NCI-H187 (cell line): ENCODE results near the gene CD40LG.

Experiments
- DNase-seq, 2 experiments: peaks; one replicate each; lab custom pipeline; 2025; lab: John Stamatoyannopoulos, UW

CD40LG gene

DNA sequence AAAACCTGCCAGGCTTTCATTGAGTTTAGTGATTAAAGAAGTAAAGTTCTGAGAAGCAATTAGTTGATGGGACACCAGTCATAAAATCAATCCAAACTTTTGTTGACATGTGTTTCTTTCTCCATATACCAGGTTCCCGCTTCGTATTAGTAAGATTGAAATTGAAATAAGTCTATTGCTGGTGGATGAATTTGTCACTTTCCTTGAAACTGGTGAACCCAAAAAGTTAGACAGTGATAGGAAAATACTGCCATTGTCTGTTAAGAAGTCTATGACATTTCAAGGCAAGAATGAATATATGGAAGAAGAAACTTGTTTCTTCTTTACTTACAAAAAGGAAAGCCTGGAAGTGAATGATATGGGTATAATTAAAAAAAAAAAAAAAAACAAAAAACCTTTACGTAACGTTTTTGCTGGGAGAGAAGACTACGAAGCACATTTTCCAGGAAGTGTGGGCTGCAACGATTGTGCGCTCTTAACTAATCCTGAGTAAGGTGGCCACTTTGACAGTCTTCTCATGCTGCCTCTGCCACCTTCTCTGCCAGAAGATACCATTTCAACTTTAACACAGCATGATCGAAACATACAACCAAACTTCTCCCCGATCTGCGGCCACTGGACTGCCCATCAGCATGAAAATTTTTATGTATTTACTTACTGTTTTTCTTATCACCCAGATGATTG is at the start of gene CD40LG:
Gene CD40LG (plus strand): TSS at position 482 of the 684 bp plus-strand sequence. CDS start 91 bp downstream, at position 573.
- DNase-seq, result no peak

DNA sequence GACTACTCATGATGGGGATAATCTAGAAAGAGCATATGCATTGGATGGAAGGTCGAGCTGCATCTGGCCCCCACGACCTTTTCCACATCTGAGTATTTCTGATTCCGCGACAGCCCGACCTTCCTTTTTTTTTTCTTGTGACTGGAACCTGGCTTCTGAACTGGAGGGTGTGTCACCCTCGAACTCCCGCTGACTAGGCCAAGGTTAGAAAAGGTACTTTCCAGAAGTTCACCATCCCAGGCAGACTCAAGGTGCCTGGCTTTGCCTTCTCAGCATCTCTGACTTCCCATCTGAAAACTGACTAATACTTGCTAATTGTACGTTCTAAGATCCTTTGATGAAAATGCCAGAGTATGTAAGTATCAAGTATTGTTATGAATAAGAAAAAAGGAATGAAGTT is 49.3 kb upstream of the CD40LG start:
- DNase-seq, result no peak

DNA sequence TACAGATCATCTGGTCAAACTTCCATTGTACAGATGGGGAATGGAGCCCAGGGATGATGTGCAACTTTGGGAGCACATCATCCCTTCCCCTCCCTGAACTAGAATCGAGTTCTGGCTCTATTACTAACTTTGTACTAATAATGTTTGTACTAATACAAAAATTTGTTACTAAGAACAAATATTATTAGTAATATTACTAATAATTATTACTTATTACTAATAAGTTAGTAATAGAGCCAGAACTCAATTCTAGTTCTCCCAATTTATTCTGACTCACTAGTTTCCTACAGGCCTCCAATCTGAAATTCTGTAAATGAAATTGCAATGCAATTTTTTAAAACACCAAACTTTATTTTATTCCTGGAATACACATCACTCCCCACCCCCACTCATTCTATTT is 47.9 kb upstream of the CD40LG start:
- DNase-seq, result no peak

DNA sequence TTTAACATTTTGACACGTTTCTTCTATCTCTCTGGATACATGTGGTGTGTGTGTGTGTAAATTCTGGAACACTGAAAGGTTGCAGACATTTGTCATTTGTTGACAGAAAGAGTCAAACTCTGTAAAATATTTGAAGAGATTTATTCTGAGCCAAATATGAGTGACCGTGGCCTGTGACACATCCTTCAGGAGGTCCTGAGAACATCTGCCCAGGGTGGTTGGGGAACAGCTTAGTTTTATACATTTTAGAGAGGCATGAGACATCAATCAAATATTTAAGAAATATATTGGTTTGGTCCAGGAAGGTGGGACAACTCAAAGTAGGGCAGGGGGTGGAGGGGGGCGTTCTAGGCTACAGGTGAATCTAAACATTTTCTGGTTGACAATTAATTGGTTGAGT is 40.7 kb upstream of the CD40LG start:
- no peak for DNase-seq

DNA sequence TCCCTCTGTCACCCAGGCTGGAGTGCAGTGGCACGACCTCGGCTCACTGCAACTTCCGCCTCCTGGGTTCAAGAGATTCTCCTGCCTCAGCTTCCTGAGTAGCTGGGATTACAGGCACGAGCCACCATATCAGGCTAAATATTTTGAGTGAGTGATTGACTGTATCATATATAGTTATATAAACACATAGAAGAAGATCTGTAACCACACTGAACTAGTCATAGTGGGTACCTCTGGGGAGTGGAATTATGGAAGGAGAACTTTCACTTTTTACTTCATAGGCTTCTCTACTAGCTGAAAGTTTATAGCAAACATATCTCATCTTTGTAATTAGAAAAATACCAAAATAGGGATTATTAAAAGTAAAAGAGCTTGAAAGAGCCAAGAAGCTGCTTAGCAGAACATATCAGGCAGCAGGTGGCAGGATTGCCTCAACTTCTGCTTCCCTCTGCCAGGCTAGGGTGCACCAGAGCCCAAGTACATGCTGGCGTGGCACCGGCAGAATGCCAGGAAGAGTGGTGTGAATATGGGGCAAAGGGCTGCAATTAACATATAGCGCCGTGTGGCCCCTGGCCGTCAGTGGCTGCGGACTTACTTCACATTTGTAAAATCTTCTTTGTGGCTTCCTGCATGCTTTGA is 39.5 kb upstream of the CD40LG start:
- DNase-seq, result no peak

DNA sequence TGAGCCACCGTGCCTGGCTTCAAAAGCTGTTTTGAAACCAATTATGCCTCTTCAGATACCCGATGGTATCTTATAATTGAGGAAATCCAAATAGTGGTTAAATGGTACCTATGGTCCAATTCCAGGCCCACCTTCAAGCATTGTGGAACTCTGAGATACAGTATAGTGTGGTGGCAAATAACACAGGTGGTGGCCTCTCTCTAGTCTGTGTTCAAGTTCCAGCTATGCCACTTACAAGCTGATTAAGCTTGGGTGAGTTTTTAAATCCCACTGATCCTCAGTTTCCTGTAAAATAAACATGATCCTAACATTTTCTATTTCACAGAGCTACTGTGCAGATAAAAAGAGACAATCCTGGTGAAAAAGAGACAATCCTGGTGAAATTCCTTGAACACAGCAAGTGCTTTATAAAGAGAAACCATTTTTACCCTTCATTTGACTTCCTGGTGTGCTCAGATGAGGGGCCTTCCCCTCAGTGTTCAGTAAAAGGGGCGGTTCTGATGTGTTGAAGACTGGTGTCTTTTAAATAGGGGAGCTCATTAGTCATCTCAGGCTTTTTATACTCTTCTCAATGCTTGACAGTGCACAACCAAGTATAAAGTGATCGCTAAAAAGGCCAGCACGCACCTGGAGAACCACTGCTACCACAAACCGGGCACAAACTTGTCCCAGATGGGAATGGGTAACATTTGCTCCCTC is 30.8 kb upstream of the CD40LG start:
- DNase-seq, result no peak

DNA sequence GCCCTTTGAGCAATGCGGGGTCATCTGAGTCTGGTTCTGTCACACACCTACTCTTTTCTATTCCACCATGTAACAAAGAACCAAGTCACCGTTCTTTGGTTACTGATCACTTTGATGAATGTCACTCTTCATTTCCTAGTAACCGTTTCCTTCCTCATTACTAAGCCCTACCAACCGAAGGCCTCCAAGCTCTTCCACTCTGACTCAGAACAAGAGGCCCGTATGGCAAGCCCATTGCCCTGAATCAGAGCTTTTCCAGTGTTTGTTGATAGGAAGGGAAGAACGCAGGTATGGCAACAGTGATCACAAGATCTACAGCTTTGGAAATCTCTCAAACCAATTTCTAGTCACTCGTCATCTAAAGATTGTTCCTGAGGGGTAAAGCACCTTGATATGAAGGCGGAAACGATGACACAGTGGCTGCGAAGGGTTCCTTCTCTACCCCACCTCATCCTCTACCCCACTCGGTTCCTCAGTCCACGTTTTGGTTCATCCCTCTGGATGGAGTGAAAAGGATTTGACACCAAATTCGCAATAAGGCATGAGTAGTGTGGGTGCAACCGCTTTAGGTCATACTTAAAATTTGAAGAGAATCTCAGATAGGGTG is 28.0 kb upstream of the CD40LG start:
- no peak for DNase-seq

DNA sequence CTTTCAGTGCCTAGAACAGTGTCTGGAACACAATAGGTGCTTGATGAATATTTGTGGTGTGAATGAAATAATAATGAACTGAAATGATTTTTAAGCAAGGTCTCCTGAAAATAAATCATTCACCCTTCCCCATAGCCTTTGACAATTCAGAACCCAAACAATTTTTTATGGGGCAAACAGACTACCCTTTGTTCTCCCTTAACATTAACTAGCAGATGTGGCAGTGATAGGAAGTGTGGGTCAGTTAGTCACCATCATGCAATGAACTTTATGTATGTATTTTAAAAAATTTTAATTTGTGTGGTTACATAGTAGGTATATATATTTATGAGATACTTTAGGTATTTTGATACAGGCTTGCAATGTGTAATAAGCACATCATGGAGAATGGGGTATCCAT is 27.2 kb upstream of the CD40LG start:
- no peak for DNase-seq

DNA sequence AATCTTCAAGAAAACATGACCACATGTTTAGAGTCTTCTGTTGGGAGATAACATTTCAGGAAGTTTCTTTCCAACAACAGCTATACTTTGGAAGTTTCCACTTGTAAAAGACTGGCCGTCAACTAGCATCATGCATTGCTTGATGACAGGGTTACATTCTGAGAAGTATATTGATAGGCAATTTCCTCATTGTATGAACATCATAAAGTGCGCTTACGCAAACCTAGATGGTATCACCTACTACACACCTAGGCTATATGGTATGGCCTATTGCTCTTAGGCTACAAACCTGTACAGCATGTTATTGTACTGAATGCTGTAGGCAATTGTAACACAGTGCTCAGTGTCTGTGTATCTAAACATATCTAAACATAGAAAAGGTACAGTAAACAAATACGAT is 25.4 kb upstream of the CD40LG start:
- DNase-seq, result no peak

DNA sequence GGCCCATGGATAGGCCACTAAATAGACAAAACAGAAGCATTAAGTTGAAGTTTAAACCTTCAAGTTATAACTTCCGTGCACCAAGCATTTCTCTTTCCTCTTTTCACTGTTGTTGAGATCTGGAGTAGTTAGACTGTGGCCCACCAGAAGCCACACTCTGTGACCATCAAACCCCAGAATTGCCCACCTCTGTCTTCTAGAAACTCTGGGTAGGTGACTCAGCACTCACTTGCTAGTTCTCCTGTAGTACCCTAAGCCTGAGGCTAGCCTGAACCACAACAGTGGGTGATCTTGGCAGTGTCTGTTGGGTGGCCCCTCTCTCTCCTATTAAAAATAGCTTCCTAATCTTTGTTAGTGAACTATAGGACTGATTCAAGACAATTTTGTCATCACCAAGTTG is 24.6 kb upstream of the CD40LG start:
- DNase-seq, result no peak

DNA sequence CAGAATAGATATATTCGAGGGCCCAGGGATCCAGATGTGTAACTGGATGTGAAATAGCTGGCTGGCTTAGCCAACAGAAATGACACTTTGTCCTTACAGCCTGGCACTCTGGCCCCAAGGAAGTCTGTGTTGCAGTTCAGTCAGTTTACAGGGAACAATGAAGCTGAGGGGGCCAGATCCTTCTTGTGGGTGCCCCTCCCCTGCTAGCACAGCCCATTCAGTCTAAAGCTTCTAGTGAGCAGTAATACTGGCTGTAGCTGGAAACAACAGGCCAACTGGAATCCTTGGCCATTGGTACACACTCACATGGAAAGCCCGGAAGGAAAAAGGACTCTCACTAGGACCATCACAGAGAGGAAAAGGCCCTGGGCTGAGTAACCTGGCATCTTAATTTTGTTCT is 22.7 kb upstream of the CD40LG start:
- DNase-seq, result no peak

DNA sequence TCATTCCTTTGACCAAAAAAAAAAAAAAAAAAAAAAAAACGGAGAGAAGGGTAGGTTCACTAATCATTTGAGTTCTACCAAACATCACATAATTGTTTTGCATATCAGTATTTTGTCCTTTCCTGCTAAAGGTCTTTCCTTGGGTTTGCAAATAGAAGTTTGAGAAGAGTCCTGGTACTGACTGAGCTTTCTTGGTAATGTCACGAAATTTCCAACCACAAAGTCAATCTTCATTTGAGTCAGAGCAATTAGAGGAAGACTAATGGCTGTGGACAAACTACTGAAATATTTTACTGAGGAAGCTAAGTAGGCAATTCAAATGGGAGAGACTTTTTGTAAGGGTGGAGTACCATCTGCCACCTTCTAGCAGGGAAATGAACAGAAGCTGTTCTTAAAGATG is 21.7 kb upstream of the CD40LG start:
- no peak for DNase-seq

DNA sequence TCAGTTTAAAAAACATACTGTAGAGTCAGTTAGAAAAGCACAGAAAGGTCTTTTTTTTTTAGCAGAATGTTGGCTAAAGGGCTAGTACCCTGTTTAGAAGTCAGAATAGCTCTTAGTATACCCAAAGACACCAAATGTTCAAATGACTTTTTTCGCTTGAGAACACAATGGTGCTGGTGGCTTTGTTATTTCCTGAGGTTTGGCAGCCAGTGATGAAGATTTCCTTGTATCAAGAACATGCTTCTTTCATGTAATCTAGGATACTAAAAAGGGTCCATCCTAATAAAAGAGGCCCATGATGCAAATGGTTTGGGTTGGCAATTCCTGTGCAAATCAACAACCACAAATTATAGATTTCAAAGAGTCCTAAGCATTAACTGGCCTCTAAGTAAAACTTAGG is 21.1 kb upstream of the CD40LG start:
- no peak for DNase-seq

DNA sequence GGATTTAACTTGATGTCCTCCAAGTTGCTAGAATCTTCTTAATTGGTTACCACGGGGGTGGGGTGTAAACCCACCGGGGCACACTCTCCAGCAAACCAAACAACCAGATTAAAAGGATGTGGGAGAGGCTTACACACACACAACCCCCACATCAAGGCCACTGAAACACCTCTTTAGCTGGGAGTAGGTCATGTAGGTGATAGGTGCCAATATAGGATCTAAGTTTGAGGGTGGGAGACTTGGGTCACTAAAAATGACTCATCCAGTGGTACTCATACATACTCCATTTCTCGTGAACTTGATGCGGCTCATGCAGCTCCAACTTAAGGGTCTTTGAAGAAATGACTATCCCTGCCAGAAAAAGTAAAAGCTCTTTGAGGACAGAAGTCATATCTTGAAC is 20.5 kb upstream of the CD40LG start:
- no peak for DNase-seq

DNA sequence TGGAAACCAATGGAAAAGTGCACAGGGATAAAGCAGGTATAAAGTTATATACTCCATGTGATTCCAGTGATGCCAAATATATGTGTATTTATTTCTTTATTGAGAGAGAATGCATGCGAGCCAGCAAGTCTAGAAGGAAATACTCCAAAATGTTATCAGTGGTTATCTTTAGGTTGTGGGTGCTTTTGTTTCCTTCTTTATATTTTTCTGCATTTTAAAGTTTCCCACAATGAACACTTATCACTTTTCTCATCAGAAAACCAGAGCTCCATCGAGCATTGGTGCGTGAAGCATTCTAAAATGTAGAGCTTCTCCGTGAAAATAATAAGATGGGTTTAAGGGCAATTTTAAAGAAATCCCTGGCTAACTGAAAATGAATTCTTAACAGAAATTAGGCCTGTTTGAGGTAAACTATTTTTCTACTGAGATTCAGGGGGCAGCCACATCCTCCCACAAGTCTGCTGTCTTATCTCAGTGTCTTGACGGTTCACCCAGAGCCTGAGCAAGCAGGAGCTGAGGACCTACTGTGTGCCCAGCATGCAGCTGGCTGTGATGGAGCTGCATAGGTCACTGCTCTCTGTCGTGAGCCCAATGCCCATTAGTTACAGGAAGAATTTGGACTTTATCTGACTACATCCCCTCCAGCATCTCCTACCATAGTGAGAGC is 18.7 kb upstream of the CD40LG start:
- no peak for DNase-seq

DNA sequence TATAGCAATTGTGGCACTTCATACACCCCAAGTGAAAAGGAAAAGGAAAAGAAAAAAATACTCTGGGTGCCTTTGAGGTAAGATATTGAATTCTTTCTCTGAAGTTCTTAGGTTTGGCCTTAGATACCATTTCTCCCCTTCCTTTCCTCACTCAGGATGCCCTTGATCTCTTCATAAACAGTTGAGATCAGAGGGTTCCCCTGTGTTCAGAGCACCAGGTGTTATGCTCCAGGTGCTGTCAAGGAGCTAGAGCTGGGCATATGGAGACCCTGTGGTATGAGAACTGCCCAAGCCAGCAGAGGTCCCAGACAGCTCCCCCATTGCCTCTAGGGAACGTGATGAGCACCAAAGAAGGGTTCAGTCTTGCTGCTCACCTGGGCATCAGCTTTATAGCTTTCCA is 17.1 kb upstream of the CD40LG start:
- no peak for DNase-seq

DNA sequence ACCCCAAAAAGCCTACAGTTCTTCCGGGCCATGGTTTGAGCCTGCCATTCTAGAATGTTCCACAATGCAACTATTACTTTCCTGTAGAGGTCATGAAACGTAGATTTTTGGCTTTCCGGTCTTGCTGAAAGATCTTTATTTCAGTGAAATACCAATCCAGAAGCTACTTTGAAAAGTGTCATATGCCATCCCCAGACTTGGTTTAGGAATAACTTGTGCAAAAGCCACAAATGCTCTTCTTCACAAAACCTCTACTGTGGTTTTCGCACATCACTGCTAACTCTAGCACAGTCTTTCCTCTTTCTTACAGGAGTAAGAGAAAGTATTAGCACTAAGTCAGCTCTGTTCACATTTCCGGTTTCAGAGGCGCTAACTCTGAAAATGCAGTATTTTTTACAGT is 12.7 kb upstream of the CD40LG start:
- DNase-seq, result no peak

DNA sequence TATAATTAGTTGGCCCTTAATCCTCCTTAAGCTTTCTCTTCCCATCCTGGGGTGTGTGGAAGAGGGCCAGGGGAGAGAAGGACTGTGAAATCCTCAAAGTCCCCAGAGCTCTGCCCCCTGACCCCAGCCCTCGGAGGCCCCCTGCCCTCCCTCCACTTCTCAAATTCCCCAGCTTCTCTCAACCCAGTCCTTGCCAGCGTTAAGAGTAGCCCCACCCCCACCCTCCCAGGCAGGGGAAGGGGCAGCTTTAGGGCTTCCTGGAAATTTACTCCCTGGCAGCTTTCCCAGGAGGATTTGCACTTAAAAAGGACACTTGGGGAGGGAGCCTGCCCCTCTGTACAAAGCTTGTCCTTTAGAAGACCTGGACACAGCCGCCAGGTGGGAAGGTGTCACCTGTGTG is 11.8 kb upstream of the CD40LG start:
- no peak for DNase-seq

DNA sequence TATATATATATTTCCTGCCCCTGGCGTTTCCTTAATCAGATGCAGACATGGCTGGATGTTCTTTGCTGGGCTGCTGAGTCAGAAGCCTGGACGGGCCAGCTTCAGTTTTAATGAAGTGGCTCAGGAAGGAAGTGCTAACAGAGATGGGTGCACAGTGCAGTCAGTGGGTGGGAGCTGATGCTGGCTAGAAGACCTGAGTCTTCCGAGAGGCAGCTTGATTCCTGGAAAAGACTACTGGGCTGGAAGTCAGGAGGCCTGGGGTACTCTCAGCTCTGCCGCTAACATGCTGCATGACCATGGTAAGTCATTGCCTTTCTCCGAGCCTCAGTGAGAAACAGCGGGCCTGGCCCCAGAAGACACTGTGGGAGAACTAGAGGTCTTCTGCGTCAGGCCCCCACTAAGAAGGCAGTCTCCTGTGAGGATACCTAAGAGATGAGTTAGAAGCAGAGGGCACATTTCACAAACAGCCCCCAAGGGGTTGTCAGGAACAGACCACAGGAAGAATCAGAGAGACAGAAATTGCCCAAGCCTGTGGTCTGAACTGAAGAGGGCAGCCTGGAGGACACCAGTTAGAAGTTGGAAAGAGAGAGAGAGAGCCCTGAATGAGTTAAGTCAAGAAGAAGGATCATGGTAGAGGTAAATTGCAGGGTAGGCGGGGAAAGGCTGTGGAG is 8.3 kb upstream of the CD40LG start:
- no peak for DNase-seq

DNA sequence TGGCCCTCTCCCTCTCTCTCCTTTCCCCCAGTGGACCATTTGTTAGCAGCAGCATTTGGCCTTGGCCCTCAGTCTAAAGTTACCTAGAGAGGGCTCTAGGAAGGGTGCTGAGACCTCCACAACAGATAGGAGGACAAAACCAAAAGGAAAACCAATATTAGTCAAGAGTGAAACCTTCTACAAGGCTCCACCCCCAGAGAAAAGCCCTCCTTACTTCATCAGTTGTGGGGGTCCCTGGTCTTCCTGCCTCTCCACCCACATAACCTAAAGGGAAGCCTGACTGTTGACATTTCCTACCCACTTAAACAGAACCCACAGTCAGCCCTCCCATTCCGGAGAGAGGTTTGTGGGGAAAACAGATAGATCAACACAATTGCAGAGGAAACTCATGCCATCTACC is 4.7 kb upstream of the CD40LG start:
- DNase-seq, result no peak

DNA sequence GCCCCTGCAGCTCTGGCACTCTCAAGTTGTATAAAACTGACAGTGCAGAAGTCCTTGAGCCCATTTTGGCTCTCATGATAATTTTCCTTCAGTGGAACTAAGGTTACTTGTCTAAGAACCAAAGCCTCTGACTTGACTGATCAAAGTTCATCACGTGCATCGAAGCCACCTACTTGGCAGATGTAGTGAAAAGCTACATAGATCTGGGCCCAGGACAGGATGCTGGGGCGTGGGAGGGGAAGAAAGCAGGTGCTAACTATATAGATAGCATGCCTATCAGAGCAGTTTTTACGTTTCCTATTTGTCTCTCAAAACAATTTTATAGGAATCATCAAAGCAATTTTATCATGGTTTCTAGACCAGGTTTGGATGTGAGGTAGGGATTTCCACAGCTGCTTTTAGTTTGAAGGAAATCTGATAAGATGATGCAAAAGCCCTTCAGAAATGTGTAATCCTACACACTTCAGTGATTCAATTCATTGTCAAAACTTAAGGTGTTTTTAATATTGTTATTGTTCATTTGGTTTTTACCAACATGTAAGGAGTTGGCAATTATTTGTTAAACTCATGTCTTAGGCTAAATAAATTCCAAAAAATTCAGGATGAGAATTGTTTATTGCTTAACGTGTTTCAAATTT is 1.2 kb upstream of the CD40LG start:
- no peak for DNase-seq
